GM18507 (cell line): ENCODE results near the gene IGFL3.
"Not testable (repeated sequence)": the region's sequence is repeated elsewhere in the genome, so short reads cannot be mapped to it uniquely, and the experiment has no call there.

Source experiments
- DNase-seq: peaks from one replicate; pipeline ENCODE4 v3.0.0; 2011; ENCODE audit warnings: low read depth; ENCODE audit not compliant: insufficient read length; ENCODE audit errors: extremely low spot score
- FAIRE-seq: peaks from 2 replicates; lab custom pipeline; 2011; peaks lifted over from hg19 to GRCh38; lab: Jason Lieb, UNC

Gene IGFL3

GRCh38 chr19:46124638-46125115 is at the start of gene IGFL3:
TSS of gene IGFL3 (minus strand) at chr19:46124688. CDS start at chr19:46124649, 39 bp downstream.
- FAIRE-seq (no peak), DNase-seq (no peak)

- DNase-seq (no peak), FAIRE-seq (no peak)
Observed at GRCh38 chr19:46173886-46174480, 49.5 kb upstream of the IGFL3 start.

- FAIRE-seq (no peak), DNase-seq (no peak)
Observed at GRCh38 chr19:46162731-46163130, 38.2 kb upstream of the IGFL3 start.

- not testable (repeated sequence) for DNase-seq, FAIRE-seq
Observed at GRCh38 chr19:46161642-46162257, 37.3 kb upstream of the IGFL3 start.

GRCh38 chr19:46160233-46160775 is 35.8 kb upstream of the IGFL3 start:
- FAIRE-seq (no peak), DNase-seq (no peak)

GRCh38 chr19:46159418-46160232 is 35.1 kb upstream of the IGFL3 start:
- FAIRE-seq = no peak
- no peak for DNase-seq

- DNase-seq = no peak
- no peak for FAIRE-seq
Observed at GRCh38 chr19:46155237-46155636, 30.7 kb upstream of the IGFL3 start.

GRCh38 chr19:46150606-46151005 is 26.1 kb upstream of the IGFL3 start:
- DNase-seq (no peak), FAIRE-seq (no peak)

GRCh38 chr19:46147791-46148288 is 23.4 kb upstream of the IGFL3 start, which contains the start of gene IGFL2:
TSS of gene IGFL2 (plus strand) at chr19:46148238. CDS start at chr19:46148279, 41 bp downstream.
- FAIRE-seq (no peak), DNase-seq (no peak)

- FAIRE-seq = no peak
- no peak for DNase-seq
Observed at GRCh38 chr19:46147166-46147740, 22.8 kb upstream of the IGFL3 start.

- no peak for DNase-seq
- FAIRE-seq = no peak
Observed at GRCh38 chr19:46144756-46145155, 20.3 kb upstream of the IGFL3 start.

GRCh38 chr19:46142294-46142693 is 17.8 kb upstream of the IGFL3 start:
- DNase-seq (no peak), FAIRE-seq (no peak)

GRCh38 chr19:46141421-46141820 is 16.9 kb upstream of the IGFL3 start:
- no peak for FAIRE-seq
- no peak for DNase-seq

- no peak for DNase-seq
Observed at GRCh38 chr19:46137915-46138473, 13.5 kb upstream of the IGFL3 start.

GRCh38 chr19:46134527-46134926 is 10.0 kb upstream of the IGFL3 start:
- no peak for FAIRE-seq
- DNase-seq = no peak

More at GRCh38 chr19:46137915-46138473, 13.5 kb upstream of the IGFL3 start:
- no peak for FAIRE-seq

- DNase-seq (no peak), FAIRE-seq (no peak)
Observed at GRCh38 chr19:46133777-46134241, 9.3 kb upstream of the IGFL3 start.

- DNase-seq (no peak), FAIRE-seq (no peak)
Observed at GRCh38 chr19:46133101-46133627, 8.7 kb upstream of the IGFL3 start.

- FAIRE-seq (no peak), DNase-seq (no peak)
Observed at GRCh38 chr19:46132508-46133100, 8.1 kb upstream of the IGFL3 start.
